ENCODE measurements around the gene ABI1. TPM values are rescaled to one million over a fixed set of nuclear protein-coding genes. Genes with fewer than 3 reads are reported as not detected.
"Not testable (repeated sequence)": the region's sequence is repeated elsewhere in the genome, so short reads cannot be mapped to it uniquely, and the experiment has no call there.

Gene ABI1
- total RNA-seq = 33.8 TPM
- long read RNA-seq, transcript ABI1-207 (12 exons, 3,576 nt) = major isoform, 10 of 27 reads
- long read RNA-seq, partial matches to known transcripts = 2 of 27 reads
- long read RNA-seq, other reads (novel, unspliced or antisense) = 9 of 27 reads

DNA sequence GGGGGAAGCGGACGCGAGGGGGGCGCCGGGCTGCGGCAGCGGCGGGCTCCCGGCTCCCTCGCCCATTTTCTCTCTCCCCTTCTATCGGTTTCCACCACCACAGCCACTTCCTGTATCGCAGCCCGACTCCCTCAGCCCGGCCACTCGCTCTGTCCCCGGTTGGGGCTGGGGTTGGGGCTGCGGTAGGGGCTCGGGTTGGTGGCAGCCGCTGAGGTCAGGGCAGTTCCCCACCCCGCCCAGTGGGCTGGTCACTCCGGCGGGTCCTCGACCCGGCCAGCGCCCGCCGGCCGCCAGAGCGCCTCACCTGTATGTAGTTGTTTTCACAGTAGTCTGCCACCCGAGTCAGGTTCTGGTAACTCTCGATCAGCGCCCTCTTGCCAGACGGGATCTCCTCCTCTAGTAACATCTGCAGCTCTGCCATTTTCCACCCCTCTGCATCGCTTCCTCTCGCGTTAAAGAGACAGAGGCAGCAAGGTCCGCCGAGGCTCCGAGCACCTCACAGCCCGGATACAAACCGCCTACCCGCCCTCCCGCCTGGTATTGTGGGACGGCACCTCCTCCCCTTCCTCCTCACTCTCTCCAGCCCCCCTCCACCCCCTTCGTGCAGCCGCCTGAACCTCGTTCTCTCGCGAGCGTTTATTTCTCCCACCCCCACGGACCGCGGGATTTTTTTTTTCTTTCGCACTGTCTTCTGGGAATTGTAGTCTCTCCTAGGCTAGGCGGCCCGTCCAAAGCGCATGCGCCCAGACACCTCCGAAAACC lies at the start of gene ABI1:
Gene ABI1 (minus strand): TSS at position 516 of the 762 bp plus-strand sequence. CDS start 95 bp downstream, at position 421.
- DNase-seq (ENCODE audit: low spot score) = peak; percentile 99
- intact Hi-C loops (cut with DNase I) = loop anchor here (1.0 kb wide), 1 partner anchor 163 kb away; the partner anchor contains the start of gene PDSS1

DNA sequence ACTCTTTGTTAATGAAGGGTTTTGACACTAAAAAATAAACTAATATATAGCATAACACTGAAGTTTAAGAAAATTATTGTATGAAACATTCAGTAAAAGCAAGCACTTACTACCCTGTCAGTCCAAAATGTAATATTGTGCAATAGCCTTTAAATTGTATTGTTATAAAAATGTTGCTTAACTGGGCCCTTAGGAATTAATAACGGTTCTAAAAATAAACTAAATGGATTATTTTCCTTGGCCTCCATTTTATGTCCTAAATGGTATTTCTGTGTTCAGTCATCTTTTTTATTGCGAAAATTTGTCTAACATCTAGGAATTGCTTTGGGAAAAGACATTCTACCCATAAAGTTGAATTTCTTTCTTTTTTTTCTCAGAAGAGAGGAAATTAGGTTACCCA lies 49.0 kb upstream of the ABI1 start:
- intact Hi-C loops (cut with DNase I) = no loop called here
- no peak for DNase-seq (ENCODE audit: low spot score)

DNA sequence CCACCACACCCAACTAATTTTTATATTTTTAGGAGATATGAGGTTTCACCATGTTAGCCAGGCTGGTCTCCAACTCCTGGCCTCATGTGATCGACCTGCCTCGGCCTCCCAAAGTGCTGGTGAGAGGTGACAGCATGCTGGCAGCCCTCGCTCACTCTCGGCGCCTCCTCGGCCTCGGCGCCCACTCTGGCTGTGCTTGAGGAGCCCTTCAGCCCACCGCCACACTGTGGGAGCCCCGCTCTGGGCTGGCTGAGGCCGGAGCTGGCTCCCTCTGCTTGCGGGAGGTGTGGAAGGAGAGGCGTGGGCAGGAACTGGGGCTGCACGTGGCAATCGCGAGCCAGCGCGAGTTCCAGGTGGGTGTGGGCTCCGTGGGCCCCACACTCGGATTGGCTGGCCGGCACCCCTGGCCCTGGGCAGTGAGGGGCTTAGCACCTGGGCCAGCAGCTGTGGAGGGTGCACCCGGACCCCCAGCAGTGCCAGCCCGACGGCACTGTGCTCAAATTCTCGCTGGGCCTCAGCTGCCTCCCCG lies 44.6 kb upstream of the ABI1 start:
- intact Hi-C loops (cut with DNase I); DNase-seq (ENCODE audit: low spot score): not testable (repeated sequence)

DNA sequence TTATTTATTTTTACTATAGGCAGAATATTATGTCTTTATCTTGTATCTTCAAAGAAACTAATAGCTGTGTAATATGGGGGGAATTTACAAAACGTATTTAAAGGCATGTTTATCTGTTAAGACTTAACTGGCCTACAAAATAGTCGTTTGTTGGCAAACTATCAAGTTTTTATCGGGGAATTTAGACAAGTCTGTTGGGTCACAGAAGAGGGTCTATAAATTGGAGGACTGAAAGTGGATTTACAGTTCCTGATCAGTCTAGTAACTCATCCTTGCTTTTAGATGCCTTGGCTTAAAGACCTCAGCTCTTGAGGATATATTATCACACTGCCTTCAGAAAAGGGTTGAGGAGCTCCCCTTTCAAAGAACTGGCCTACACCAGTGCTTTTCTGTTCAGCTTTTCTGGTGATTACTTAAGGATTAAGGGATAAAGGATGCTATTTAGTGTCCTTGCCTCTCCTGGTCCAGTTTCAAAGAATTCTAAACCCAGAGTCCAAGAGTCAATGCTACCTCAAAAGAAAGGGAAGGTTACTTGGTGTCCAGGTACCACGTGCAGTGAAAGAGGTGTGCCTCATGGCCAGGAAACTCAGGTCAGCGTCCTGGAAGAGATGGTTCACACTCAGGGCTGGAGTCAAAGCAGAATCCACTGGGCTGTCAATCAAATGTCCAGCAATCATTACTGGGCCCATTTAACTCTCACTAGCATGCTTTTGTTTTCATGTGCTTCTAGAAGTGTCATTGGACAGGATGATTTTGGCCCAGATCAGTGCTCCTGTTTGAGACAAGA lies 42.9 kb upstream of the ABI1 start:
- DNase-seq (ENCODE audit: low spot score) = no peak
- intact Hi-C loops (cut with DNase I) = no loop called here

DNA sequence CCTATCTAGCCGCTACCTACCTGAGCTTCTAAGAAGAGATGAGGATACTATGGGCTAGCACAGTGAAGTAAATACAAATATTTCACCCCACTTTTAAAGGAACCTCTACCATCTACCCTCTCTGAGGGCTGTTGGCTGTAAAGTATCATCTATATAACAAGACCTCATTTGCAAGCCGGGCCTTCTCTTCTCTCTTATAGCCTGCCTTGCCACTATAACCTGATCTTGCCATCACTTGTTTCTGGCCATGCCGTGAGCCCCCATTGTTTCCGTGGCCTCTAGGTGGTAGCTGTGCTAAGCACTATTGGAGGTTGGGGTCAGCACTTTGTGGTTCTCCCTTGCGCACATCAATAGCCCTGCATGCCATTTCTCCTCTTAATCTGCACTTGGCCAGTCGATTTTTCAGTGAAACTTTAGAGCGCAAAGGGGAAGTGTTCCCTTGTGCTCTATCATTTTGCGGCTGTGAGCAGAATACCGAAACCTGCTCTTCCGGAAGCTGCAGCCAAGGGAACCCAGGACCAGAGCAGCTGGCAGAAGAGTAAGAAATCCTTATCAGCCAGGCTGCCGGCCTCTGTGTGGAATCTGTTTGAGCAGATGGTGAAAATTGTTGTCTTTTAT lies 31.7 kb upstream of the ABI1 start:
- intact Hi-C loops (cut with DNase I); DNase-seq (ENCODE audit: low spot score): not testable (repeated sequence)

GRCh38 chr10:26890956-26891355 lies 30.2 kb upstream of the ABI1 start:
- intact Hi-C loops (cut with DNase I) = loop anchor here (2.0 kb wide), 1 partner anchor 466 kb away; no protein-coding TSS in a partner anchor
- DNase-seq (ENCODE audit: low spot score) = no peak

DNA sequence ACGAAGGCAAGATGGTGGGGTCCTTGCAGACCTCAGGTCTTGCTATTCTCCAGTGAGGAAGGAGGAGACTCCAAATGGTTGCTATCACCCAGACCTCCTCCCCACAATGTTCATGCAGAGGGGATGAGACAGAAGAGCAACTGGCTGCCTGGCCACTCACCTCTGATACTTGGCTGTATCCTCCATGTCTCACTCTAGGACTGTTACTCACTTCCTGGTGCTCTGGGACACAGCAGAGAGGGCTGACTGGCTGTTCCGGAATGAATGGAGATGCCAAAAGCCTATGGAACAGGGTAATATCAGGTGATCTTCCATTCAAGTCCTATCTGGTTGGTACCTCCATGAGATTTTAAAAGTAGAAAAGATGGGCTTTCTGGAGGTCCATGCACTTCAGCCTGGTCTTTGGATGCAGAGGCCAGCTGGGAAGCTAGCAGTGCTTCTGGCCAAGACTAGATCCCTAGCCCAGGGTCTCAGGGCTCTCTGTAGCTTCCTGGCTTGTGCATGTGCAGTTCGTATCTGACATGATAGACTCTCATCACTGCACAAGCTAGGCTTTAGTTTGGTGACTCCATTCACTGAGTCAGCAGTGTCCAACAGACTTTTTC lies 27.0 kb upstream of the ABI1 start:
- DNase-seq (ENCODE audit: low spot score) = no peak
- intact Hi-C loops (cut with DNase I) = no loop called here

DNA sequence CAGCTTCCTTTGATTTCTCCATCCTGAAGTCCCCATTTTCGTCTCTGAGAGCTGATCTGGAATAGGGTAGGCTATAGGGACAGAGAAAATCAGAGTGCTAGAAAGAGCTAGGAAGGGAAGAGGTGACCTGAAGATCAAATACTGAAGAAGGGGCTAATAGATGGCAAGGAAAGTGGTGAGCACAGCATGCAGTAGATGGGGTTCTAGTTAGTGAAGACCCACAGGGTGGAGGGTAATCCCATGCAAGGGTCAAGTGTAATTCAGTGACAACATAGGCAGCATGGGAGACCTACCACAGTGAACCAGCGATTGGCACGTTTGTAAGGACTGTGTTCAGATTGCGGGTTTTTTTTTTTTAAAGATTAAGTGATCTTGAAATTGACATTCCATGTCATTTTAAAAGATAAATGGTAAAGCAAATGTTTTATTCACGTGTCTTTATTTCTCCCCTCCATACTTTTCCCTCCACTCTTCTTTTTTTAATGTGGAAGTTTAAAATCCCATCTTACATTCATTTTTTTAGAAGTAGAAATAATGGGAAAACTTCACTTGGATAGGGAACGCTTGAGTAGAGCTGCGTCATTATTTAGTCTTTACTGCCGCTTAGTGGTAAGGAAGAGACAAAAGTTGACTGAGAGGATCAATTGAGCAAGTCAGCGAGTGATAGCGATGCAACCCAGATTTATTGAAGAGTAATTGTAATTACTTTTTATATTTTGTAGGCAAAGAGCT lies 21.0 kb upstream of the ABI1 start:
- DNase-seq (ENCODE audit: low spot score) = no peak
- intact Hi-C loops (cut with DNase I) = loop anchor here (2.0 to 5.0 kb wide), 2 partner anchors 155 to 199 kb away; no protein-coding TSS in a partner anchor

DNA sequence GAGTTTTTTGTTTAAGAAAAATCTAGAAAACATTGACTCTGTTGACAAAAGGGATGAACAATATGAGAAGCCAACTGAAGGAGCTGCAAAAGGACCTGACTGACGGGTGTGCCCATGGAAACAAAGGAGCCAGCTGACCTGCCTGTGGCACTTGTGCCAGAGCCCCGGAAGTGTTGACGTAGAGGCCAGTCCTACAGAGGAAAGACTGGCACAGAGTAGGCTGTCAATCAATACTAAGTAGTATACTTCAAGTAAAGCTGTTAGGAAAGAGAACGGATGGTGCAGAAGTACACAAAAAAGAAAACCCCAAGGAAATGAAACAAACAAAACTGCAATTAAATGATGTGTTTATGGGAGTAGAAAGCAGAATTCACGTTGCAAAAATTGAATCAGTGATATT lies 19.0 kb upstream of the ABI1 start:
- DNase-seq (ENCODE audit: low spot score) = no peak
- intact Hi-C loops (cut with DNase I) = loop anchor here (5.0 kb wide), 1 partner anchor 197 kb away; no protein-coding TSS in a partner anchor

GRCh38 chr10:26870766-26871165 lies 10.0 kb upstream of the ABI1 start:
- DNase-seq (ENCODE audit: low spot score) = no peak
- intact Hi-C loops (cut with DNase I) = no loop called here

DNA sequence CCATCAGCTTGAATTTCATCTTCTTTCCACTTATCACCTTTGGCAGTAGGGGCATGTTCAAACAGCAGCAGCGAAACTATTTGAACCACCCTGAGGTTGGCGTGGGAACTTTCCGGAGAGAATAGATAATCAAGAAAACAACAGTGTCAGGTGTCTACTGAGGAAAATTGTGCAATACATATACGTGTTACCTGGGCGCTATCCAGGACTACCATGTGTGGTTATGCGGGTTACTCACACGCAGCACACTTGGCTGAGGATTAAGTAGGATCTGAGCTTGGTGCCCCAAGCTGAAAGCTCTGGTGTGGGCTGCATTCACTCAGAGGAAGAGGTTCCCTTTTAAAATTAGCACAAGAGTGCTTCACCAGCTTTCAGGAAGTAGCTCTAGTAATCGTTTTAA lies 8.8 kb upstream of the ABI1 start:
- intact Hi-C loops (cut with DNase I) = no loop called here
- DNase-seq (ENCODE audit: low spot score) = no peak

- no peak for DNase-seq (ENCODE audit: low spot score)
- intact Hi-C loops (cut with DNase I) = no loop called here
Observed at GRCh38 chr10:26863351-26864076, 2.8 kb upstream of the ABI1 start.

DNA sequence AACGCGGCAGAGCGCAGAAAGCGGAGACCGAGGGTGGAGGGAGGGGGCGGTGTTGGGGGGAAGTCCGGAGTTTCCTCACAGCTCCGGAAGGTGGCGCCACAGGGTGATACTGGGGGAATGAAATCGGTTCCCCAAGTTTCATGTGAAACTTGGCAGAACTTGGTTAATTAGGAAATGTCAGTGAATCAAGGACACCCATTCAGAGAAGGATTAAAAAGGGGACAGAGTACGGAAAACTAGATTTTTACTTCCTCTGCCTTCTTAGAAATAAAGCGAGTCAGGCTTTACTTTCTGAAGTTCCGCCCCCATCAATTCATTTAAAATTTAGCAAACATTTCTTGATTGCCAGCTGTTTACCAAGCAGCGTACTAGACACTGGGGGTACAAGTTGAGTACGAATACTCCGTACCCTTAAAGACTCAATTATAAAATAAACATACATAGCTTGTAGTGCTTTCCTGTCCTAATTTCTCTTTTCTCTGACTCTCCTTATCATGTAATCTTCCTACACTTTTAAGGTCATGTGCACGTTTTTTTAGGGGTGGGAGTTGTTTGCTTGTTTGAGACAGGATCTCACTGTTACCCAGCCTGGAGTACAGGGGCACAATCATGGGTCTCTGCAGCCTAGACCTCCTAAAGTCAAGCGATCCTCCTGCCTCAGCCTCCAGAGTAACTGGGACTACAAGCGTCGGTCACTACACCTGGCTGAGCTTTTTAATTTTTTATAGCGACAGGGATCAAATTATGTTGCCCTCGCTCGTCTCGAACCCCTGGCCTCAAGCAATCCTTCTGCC lies 644 bp upstream of the ABI1 start:
- intact Hi-C loops (cut with DNase I) = no loop called here
- no peak for DNase-seq (ENCODE audit: low spot score)

- DNase-seq (ENCODE audit: low spot score) = peak; percentile 82
- intact Hi-C loops (cut with DNase I) = loop anchor here (1.0 kb wide), 1 partner anchor 163 kb away; the partner anchor contains the start of gene PDSS1
Observed at GRCh38 chr10:26860102-26860442, 686 bp downstream of the ABI1 start.

GRCh38 chr10:26859241-26860101 lies 1.3 kb downstream of the ABI1 start:
- no peak for DNase-seq (ENCODE audit: low spot score)
- intact Hi-C loops (cut with DNase I) = loop anchor here (1.0 kb wide), 1 partner anchor 162 kb away; the partner anchor contains the start of gene PDSS1

GRCh38 chr10:26858707-26859034 lies 2.1 kb downstream of the ABI1 start:
- intact Hi-C loops (cut with DNase I) = no loop called here
- no peak for DNase-seq (ENCODE audit: low spot score)
